ENCODE data around the gene PFDN4. TPM values are rescaled to one million over a fixed set of nuclear protein-coding genes. Genes with fewer than 3 reads are reported as not detected.
A peak's percentile ranks its signal among the peaks of the same experiment; 100 is the strongest.

Gene PFDN4
- total RNA-seq, 2 experiments from 2014 or later: 38.8 to 41.8 TPM

DNA sequence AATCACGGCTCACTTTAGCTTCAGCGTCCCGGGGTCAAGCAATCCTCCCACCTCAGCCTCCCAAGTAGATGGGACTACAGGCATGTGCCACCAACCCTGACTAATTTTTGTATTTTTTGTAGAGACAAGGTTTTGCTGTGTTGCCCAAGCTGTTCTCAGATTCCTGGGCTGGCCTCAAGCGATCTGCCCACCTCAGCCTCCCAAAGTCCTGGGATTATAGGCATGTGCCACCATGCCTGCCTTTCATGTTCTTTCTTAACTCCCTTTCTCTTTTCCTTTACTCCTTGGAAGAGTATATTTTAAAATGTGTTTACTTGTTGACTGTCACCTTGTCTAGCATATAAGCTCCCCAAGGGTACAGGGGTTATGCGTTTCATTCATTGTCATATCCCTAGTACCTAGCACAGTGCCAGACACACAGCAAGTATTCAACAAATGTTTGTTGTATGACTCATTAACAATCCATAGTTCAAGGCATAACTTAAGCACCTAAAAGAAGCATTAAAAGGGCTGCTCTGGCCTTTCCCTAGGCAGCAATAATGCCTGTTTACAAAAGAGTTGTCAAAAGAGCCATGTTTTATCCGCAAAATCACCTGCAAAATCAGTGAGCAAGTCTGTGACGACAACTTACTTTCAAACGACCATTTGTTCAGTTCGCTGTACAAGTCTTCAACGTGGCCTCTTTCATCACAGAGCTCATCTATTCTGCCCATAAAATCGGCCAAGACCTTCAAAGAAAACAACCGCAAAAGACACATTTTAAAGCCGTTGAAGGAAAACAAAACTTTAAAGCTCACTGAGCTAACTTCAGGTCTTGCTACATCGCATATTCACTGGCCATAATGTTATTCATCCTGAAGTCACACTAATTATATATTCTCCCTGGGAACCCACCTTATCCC lies 38.7 kb upstream of the PFDN4 start:
- Mint-ChIP-seq H3K27me3 (peaks cover 75% of the 10 kb centered on the region), H3K4me3 (no peak overlapping the region), H3K36me3 (no peaks in the 10 kb centered on the region), H3K4me1 (peaks cover 11% of the 10 kb centered on the region), H3K9me3 (no peaks in the 10 kb centered on the region), H3K27ac (no peak overlapping the region)
- no peak for DNase-seq

GRCh38 chr20:54170026-54170471 lies 37.8 kb upstream of the PFDN4 start:
- H3K4me1 Mint-ChIP-seq: peaks cover 19% of the 10 kb centered on the region
- no peaks in the 10 kb centered on the region for H3K36me3 Mint-ChIP-seq
- DNase-seq: no peak
- no peak overlapping the region for H3K27ac Mint-ChIP-seq
- peaks cover 84% of the 10 kb centered on the region for H3K27me3 Mint-ChIP-seq
- no peaks in the 10 kb centered on the region for H3K9me3 Mint-ChIP-seq
- H3K4me3 Mint-ChIP-seq: no peak overlapping the region

GRCh38 chr20:54170963-54171362 lies 36.9 kb upstream of the PFDN4 start:
- H3K27me3 Mint-ChIP-seq: peaks cover 90% of the 10 kb centered on the region
- H3K9me3 Mint-ChIP-seq: no peaks in the 10 kb centered on the region
- H3K4me1 Mint-ChIP-seq: peaks cover 19% of the 10 kb centered on the region
- DNase-seq: no peak
- H3K27ac Mint-ChIP-seq: no peak overlapping the region
- no peak overlapping the region for H3K4me3 Mint-ChIP-seq
- H3K36me3 Mint-ChIP-seq: no peaks in the 10 kb centered on the region

DNA sequence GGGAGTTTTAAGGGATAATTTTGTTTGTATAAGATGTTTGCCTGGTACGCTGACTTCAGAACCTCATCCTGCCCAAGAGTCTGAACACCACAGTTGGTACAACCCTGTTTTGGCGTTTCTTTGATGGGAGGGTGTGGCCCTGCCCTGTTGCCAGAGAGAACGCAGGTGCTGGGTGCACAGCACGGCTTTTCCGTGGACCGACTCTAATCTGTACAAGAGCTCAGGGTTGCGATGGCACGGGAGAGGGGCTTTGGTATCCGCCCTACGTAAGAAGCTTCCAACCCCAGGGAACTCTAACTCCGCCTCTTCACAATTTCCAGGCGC lies 35.4 kb upstream of the PFDN4 start:
- DNase-seq: no peak
- Mint-ChIP-seq H3K4me3 (no peak overlapping the region), H3K4me1 (peaks cover 19% of the 10 kb centered on the region)

DNA sequence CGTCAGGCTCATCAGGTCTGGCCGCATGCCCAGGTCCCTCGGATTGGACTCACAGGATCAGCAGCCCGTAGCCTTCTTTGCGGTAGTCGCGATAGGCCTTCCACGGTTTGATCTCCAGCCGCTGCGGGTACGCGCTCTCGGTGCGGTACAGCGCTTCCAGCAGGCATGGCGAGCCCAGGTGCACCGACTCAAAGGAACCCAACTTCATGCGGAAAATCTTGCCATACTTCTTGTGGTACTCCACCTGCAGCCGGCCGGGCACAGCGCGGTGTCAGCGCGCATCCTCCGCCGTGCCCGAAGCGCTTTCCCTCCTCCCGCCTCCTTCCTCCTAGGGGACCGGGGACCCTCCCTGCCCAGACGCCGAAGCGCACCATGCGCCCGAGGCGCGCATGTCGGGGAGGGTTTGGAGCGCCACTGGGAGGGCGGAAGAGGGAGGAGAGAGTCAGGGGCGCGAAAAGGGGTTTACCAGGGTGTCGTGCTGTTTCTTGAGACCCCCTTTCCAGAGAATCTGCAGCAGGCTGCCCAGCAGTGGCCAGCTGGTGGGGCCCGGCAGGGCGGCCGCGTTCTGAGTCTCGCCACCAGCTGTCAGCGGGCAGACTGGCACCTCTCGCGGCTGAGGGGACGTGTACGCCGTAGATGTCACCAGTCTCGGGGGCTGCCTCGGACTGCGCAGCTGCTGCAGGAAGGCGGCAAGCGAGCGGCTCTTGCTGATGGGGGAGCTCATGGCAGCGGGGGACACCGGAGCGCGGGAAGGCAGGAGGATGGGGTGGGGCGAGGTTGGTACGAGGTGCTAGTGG lies 34.8 kb upstream of the PFDN4 start:
- Mint-ChIP-seq H3K4me3 (peak overlapping the region; percentile 60), H3K4me1 (peaks cover 17% of the 10 kb centered on the region), H3K27ac (no peak overlapping the region), H3K9me3 (no peaks in the 10 kb centered on the region), H3K27me3 (peaks cover 86% of the 10 kb centered on the region), H3K36me3 (no peaks in the 10 kb centered on the region)
- DNase-seq: peak; percentile 27

More for the DNA sequence above, 35.4 kb upstream of the PFDN4 start:
- Mint-ChIP-seq H3K27ac (no peak overlapping the region), H3K36me3 (no peaks in the 10 kb centered on the region), H3K27me3 (peaks cover 91% of the 10 kb centered on the region), H3K9me3 (no peaks in the 10 kb centered on the region)

DNA sequence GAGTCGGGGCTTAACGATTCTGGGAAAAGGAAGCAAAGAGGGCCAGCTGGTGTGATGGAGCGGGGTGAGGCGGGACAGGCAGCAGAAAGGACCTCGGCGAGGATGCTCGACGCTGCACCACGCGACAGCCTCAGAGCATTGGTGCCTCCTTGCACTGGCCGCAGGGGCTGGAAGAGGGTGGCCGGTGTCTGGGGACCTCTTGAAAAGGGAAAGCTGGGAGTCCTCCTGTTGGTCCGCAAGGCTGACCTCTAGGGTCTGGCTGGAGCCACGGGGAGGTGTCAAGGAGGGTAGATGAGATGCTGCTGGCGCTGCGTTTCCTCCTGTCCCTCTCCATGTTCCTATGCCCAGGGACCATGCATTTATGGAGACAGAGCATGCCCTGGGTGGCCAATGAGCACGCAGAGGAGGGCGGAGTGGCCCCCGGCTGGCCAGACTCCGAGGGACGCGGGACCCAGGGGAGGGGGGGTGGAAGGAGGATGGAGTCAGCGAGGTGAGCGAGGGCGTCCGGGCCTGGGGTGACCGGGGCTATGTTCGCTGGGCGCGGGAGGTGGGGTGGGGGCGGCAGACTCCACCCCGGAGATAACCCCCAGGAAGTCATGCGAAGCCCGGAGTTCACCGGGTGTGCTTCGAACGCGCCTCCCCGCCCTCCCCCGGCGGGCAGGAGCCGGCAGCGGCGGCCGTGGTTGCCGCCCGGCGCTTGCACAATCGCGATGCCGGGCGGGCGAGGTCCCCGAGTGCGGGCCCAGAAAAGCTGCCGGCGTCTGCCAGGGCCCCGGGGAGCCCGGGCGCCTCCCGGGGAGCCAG lies 34.0 kb upstream of the PFDN4 start, which contains the start of gene CYP24A1:
TSS of gene CYP24A1 (minus strand) at position 334 of the 804 bp plus-strand sequence. CDS start 407 bp downstream, outside the sequence.
- DNase-seq: peak; percentile 16
- Mint-ChIP-seq H3K36me3 (no peaks in the 10 kb centered on the region), H3K4me1 (peaks cover 17% of the 10 kb centered on the region), H3K9me3 (no peaks in the 10 kb centered on the region), H3K4me3 (peak within 1 kb of the TSS; percentile 60), H3K27ac (no peak within 1 kb of the TSS), H3K27me3 (peaks cover 83% of the 10 kb centered on the region)

DNA sequence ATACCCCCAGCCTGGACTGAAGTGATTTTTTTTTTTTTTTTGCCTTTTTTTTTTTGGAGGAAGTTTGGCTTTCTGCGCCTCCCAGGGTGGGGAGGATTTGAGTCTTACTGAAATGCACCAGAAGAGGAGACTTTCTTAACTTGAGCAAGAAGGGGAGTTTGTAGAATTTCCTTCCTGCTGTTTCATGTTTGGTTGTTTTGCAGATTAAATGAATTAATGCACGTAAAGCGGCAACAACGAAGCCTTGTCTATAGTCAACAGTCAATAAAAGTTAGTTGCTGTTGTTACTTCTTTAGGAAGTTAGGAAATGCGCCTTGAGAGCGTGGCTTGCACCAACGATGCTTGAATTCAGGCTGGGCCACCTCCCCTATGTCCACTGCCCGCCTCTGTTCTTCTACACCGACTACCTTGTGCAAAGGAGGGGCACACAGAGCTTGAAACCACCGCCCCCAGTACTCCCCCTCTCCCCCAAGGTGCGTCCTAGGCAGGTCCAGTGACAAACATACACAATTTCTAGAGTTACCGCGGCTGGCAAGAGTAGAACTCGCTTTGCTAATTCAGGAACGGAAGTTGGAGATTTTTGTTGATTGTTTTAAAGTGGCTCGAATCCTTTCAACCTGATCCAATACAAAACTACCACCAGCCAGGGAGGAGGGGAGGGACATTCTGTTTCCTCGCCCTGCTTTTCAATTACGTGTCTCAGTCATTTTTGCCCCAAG lies 33.3 kb upstream of the PFDN4 start:
- Mint-ChIP-seq H3K27me3 (peaks cover 75% of the 10 kb centered on the region), H3K27ac (no peak overlapping the region), H3K36me3 (no peaks in the 10 kb centered on the region), H3K9me3 (no peaks in the 10 kb centered on the region), H3K4me3 (peak overlapping the region; percentile 37), H3K4me1 (peaks cover 17% of the 10 kb centered on the region)
- no peak for DNase-seq

GRCh38 chr20:54176610-54177009 lies 31.3 kb upstream of the PFDN4 start:
- peaks cover 63% of the 10 kb centered on the region for H3K27me3 Mint-ChIP-seq
- no peak overlapping the region for H3K4me3 Mint-ChIP-seq
- no peak overlapping the region for H3K27ac Mint-ChIP-seq
- no peaks in the 10 kb centered on the region for H3K9me3 Mint-ChIP-seq
- DNase-seq: no peak
- peaks cover 17% of the 10 kb centered on the region for H3K4me1 Mint-ChIP-seq
- no peaks in the 10 kb centered on the region for H3K36me3 Mint-ChIP-seq

DNA sequence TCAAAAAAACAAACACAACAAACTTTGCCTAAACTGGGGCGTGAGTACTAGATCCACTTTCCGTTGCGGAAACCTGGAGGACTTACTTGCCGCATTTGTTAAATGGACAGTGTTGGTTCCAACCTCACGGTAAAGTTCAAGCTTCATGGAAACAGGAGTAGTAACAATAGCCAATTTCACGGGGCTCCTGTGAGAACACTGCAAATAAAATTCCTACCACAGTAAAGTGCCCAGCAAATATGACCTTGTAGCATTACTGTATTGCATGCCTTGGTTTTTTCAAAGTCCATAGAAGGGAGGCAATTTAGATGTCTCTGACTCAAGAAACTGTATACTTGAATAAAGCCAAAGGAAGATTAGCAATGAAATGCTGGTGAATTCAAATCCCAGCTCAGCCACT lies 30.5 kb upstream of the PFDN4 start:
- no peak overlapping the region for H3K4me3 Mint-ChIP-seq
- no peaks in the 10 kb centered on the region for H3K9me3 Mint-ChIP-seq
- DNase-seq: no peak
- no peaks in the 10 kb centered on the region for H3K36me3 Mint-ChIP-seq
- H3K27me3 Mint-ChIP-seq: peaks cover 57% of the 10 kb centered on the region
- H3K27ac Mint-ChIP-seq: no peak overlapping the region
- H3K4me1 Mint-ChIP-seq: peaks cover 17% of the 10 kb centered on the region

DNA sequence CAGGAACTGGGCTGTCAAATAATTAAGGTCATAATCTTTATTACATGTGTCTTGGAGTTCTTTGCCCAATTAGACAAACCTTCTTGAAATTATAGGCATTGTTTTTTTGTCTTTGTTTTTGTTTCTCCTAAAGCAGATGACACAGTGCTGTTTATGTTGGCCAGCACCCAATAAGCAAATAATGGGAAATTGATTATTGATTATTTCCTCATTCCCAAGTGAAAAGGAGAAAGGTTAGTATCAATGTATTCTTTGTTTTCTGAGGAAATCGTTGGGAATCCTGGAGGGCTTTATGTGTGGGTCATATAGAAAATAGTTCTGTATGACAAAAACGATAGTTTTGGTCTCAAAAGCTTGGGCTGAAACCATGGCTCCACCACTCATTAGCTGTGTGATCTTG lies 29.6 kb upstream of the PFDN4 start:
- Mint-ChIP-seq H3K9me3 (no peaks in the 10 kb centered on the region), H3K27me3 (peaks cover 48% of the 10 kb centered on the region), H3K36me3 (no peaks in the 10 kb centered on the region), H3K27ac (no peak overlapping the region), H3K4me3 (no peak overlapping the region), H3K4me1 (peaks cover 14% of the 10 kb centered on the region)
- no peak for DNase-seq

GRCh38 chr20:54179946-54180345 lies 27.9 kb upstream of the PFDN4 start:
- H3K4me1 Mint-ChIP-seq: peaks cover under 1% of the 10 kb centered on the region
- H3K27ac Mint-ChIP-seq: no peak overlapping the region
- no peaks in the 10 kb centered on the region for H3K36me3 Mint-ChIP-seq
- peaks cover 39% of the 10 kb centered on the region for H3K27me3 Mint-ChIP-seq
- no peak overlapping the region for H3K4me3 Mint-ChIP-seq
- H3K9me3 Mint-ChIP-seq: no peaks in the 10 kb centered on the region
- DNase-seq: no peak

- H3K9me3 Mint-ChIP-seq: no peaks in the 10 kb centered on the region
- H3K4me1 Mint-ChIP-seq: no peaks in the 10 kb centered on the region
- peaks cover 40% of the 10 kb centered on the region for H3K27me3 Mint-ChIP-seq
- no peaks in the 10 kb centered on the region for H3K36me3 Mint-ChIP-seq
- no peak overlapping the region for H3K27ac Mint-ChIP-seq
- DNase-seq: no peak
- H3K4me3 Mint-ChIP-seq: no peak overlapping the region
These were observed 27.0 kb upstream of the PFDN4 start for GRCh38 chr20:54180931-54181330.

- H3K9me3 Mint-ChIP-seq: no peaks in the 10 kb centered on the region
- H3K4me3 Mint-ChIP-seq: no peak overlapping the region
- H3K27ac Mint-ChIP-seq: no peak overlapping the region
- H3K27me3 Mint-ChIP-seq: peaks cover 25% of the 10 kb centered on the region
- H3K4me1 Mint-ChIP-seq: no peaks in the 10 kb centered on the region
- no peaks in the 10 kb centered on the region for H3K36me3 Mint-ChIP-seq
- no peak for DNase-seq
These were observed 23.8 kb upstream of the PFDN4 start for GRCh38 chr20:54184071-54184470.

DNA sequence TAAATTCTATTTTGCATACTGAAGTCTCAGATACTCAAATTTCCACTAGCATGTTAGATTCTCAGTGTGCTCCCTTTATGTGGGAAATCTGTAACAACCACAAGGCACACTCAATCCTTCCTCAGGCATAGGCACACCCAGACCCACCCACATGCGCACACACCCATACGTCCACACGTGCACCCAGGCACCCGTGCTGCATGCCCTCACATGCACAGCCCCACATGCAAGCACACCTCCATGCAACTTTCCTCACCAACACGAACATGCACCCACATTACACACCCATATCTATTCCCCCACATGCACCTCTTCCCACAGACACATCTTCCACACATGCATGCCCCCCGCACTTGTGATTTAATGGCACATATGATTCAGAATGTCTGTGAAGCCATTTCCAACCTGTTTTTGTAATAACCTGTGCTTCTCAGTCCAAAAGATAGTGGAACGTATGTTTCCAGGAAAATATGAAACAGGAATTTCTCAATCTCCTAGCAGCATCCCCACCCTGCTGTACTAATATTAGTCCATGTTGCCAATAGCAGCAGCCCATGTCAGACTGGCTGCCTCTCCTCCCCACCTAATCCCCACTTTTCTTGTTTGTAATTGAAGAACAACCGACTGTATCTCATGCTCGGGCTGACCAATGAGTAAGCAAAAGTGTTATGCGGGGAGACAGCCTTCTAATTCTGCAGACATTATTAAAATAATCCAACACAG lies 22.8 kb upstream of the PFDN4 start:
- Mint-ChIP-seq H3K36me3 (no peaks in the 10 kb centered on the region), H3K27me3 (peaks cover 25% of the 10 kb centered on the region), H3K27ac (no peak overlapping the region), H3K9me3 (no peaks in the 10 kb centered on the region), H3K4me3 (no peak overlapping the region), H3K4me1 (no peaks in the 10 kb centered on the region)
- DNase-seq: no peak

All from activated naive CD8-positive, alpha-beta T cell treated with anti-CD3 and anti-CD28 coated beads for 36 hours (primary cell).